RWPE2 (cell line): ENCODE results near the gene TLR3.

ENCODE experiments used
- ATAC-seq: fragments of 200-7000 bp; cut with Tn5 transposase; 3 replicates; pipeline ENCODE4 v1.9.1; 2021; ENCODE audit warnings: low read depth
- DNase-seq: peaks from one replicate; pipeline ENCODE4 v3.0.0-alpha.2; 2020; ENCODE audit warnings: low spot score
- H3K27ac ChIP-seq: fragments of 450-650 bp; 2 replicates; pipeline ENCODE4 v1.5.1; 2017; ENCODE audit warnings: mild to moderate bottlenecking; ENCODE audit not compliant: poor library complexity, severe bottlenecking
- H3K27me3 ChIP-seq: fragments of 250-450 bp; sonication (Bioruptor Pico); 2 replicates; pipeline ENCODE4 v1.5.1; 2021; ENCODE audit warnings: mild to moderate bottlenecking, moderate library complexity; ENCODE audit not compliant: insufficient read depth, poor library complexity, severe bottlenecking
- H3K36me3 ChIP-seq: fragments of 250-450 bp; sonication (Bioruptor Pico); 2 replicates; pipeline ENCODE4 v1.5.1; 2020; ENCODE audit warnings: low read depth, mild to moderate bottlenecking, moderate library complexity
- H3K4me1 ChIP-seq: fragments of 250-450 bp; sonication (Bioruptor Pico); 2 replicates; pipeline ENCODE4 v1.5.1; 2021; ENCODE audit warnings: mild to moderate bottlenecking, moderate library complexity; ENCODE audit not compliant: insufficient read depth, poor library complexity, severe bottlenecking
- H3K4me3 ChIP-seq: fragments of 250-450 bp; sonication (Bioruptor Pico); 2 replicates; pipeline ENCODE4 v1.5.1; 2021; ENCODE audit warnings: mild to moderate bottlenecking, moderate library complexity; ENCODE audit not compliant: severe bottlenecking
- H3K9me3 ChIP-seq: fragments of 250-450 bp; sonication (Bioruptor Pico); 2 replicates; pipeline ENCODE4 v1.5.1; 2021; ENCODE audit warnings: mild to moderate bottlenecking, moderate library complexity; ENCODE audit not compliant: severe bottlenecking
- CTCF ChIP-seq: fragments of 450-650 bp; IDR thresholded peaks from one replicate; pipeline ENCODE4 v1.5.1; 2017; ENCODE audit warnings: mild to moderate bottlenecking, moderate library complexity; ENCODE audit not compliant: poor library complexity, severe bottlenecking

TLR3 gene

GRCh38 chr4:186021461-186022167 lies 47.3 kb upstream of the TLR3 start:
- TF ChIP-seq CTCF: peak; percentile 93
- Histone ChIP-seq H3K4me1 (no peaks in the 10 kb centered on the region), H3K27me3 (no peaks in the 10 kb centered on the region), H3K27ac (no peak overlapping the region), H3K4me3 (no peak overlapping the region), H3K36me3 (no peaks in the 10 kb centered on the region), H3K9me3 (no peaks in the 10 kb centered on the region)
- ATAC-seq (peak; percentile 38; the same call in 1 of the 3 replicates), DNase-seq (no peak)

- Histone ChIP-seq H3K4me3 (no peak overlapping the region), H3K9me3 (no peaks in the 10 kb centered on the region), H3K4me1 (no peaks in the 10 kb centered on the region), H3K27me3 (no peaks in the 10 kb centered on the region), H3K36me3 (no peaks in the 10 kb centered on the region), H3K27ac (no peak overlapping the region)
- ATAC-seq (no peak), DNase-seq (no peak)
- TF ChIP-seq CTCF: no peak
Measured at GRCh38 chr4:186023975-186024374, 45.0 kb upstream of the TLR3 start.

GRCh38 chr4:186024637-186025407 lies 44.1 kb upstream of the TLR3 start:
- no peak for TF ChIP-seq CTCF
- no peak for DNase-seq
- ATAC-seq: no peak
- Histone ChIP-seq H3K27me3 (no peaks in the 10 kb centered on the region), H3K4me1 (peaks cover 2% of the 10 kb centered on the region), H3K4me3 (no peak overlapping the region), H3K27ac (no peak overlapping the region), H3K9me3 (no peaks in the 10 kb centered on the region), H3K36me3 (no peaks in the 10 kb centered on the region)

GRCh38 chr4:186025408-186025690 lies 43.6 kb upstream of the TLR3 start:
- ATAC-seq (no peak), DNase-seq (no peak)
- Histone ChIP-seq H3K9me3 (no peaks in the 10 kb centered on the region), H3K27me3 (no peaks in the 10 kb centered on the region), H3K4me1 (peaks cover 2% of the 10 kb centered on the region), H3K36me3 (no peaks in the 10 kb centered on the region), H3K4me3 (no peak overlapping the region), H3K27ac (no peak overlapping the region)
- TF ChIP-seq CTCF: no peak

GRCh38 chr4:186027405-186027804 lies 41.6 kb upstream of the TLR3 start:
- no peaks in the 10 kb centered on the region for H3K36me3 ChIP-seq
- no peak overlapping the region for H3K27ac ChIP-seq
- H3K4me1 ChIP-seq: peaks cover 2% of the 10 kb centered on the region
- DNase-seq (no peak), ATAC-seq (peak; percentile 78)
- H3K27me3 ChIP-seq: no peaks in the 10 kb centered on the region
- TF ChIP-seq CTCF: no peak
- no peaks in the 10 kb centered on the region for H3K9me3 ChIP-seq
- H3K4me3 ChIP-seq: no peak overlapping the region
